SK-N-SH (cell line): ENCODE measurements around the gene CALB2. TPM values are rescaled to one million over a fixed set of nuclear protein-coding genes. Genes with fewer than 3 reads are reported as not detected.

Experiments used
- CTCF ChIA-PET: fragments of 300-600, 350-600 bp; formaldehyde crosslinking; extraction: SDS; loops from one replicate; lab custom pipeline; 2021; lab: Yijun Ruan, JAX
- POLR2A ChIA-PET: fragments of 350-600 bp; sonication (Branson Sonifier 250); formaldehyde crosslinking; extraction: SDS; loops from one replicate; lab custom pipeline; 2020; ENCODE audit warnings: antibody characterized with exemption, inconsistent platforms; lab: Yijun Ruan, JAX
- DNase-seq: peaks from one replicate; pipeline ENCODE4 v3.0.0; 2012
- H2AFZ ChIP-seq: fragments of 200-600 bp; sonication (generic); 2 replicates; pipeline ENCODE4 v1.8.1; 2016; ENCODE audit warnings: antibody characterized with exemption, mild to moderate bottlenecking, low read depth
- H3F3A ChIP-seq: fragments of 200-600 bp; sonication (generic); replicated peaks from 2 replicates; pipeline ENCODE3; 2016; ENCODE audit warnings: antibody characterized with exemption, mild to moderate bottlenecking; ENCODE audit not compliant: insufficient read depth
- H3K27ac ChIP-seq, 2 experiments: fragments of 200-500 bp in 1 of 2; fragments of 200-600 bp in 1 of 2; sonication (Bioruptor generic) in 1 of 2; sonication (generic), shearing (Covaris generic) in 1 of 2; 2 replicates each; pipeline versions ENCODE4 v1.5.1 to v1.6.1; 2014 to 2016; ENCODE audit warnings: low read depth in 2 of 2, inconsistent platforms in 1 of 2, low read length in 1 of 2, mild to moderate bottlenecking in 1 of 2, mixed read lengths in 1 of 2
- H3K27me3 ChIP-seq: fragments of 200-600 bp; sonication (generic), shearing (Covaris generic); 2 replicates; pipeline ENCODE4 v1.6.1; 2016; ENCODE audit warnings: mixed run types; ENCODE audit not compliant: insufficient read depth
- H3K36me3 ChIP-seq, 2 experiments: fragments of 200-500 bp in 1 of 2; fragments of 200-600 bp in 1 of 2; sonication (Bioruptor generic) in 1 of 2; sonication (generic) in 1 of 2; replicated peaks in 1 of 2; 2 replicates each; pipeline versions ENCODE3 to v1.5.1; 2014 to 2016; ENCODE audit warnings: low read length in 1 of 2, mild to moderate bottlenecking in 1 of 2; ENCODE audit not compliant: insufficient read depth in 2 of 2, control insufficient read depth in 1 of 2
- H3K4me1 ChIP-seq, 2 experiments: fragments of 200-500 bp in 1 of 2; fragments of 200-600 bp in 1 of 2; sonication (Bioruptor generic) in 1 of 2; sonication (generic), shearing (Covaris generic) in 1 of 2; 2 replicates each; pipeline versions ENCODE4 v1.5.1 to v1.6.1; 2014 to 2016; ENCODE audit warnings: low read depth in 1 of 2, low read length in 1 of 2, mixed run types in 1 of 2; ENCODE audit not compliant: insufficient read depth in 2 of 2, control insufficient read depth in 1 of 2
- H3K4me2 ChIP-seq: fragments of 200-600 bp; sonication (generic), shearing (Covaris generic); 2 replicates; pipeline ENCODE4 v1.6.1; 2017; ENCODE audit warnings: mixed run types
- H3K4me3 ChIP-seq, 2 experiments: fragments of 200-500 bp in 1 of 2; fragments of 200-600 bp in 1 of 2; sonication (Bioruptor generic) in 1 of 2; sonication (generic), shearing (Covaris generic) in 1 of 2; 2 replicates each; pipeline versions ENCODE4 v1.5.1 to v1.8.1; 2014 to 2016; ENCODE audit warnings: low read depth in 2 of 2, inconsistent platforms in 1 of 2, low read length in 1 of 2, mild to moderate bottlenecking in 1 of 2, mixed read lengths in 1 of 2, moderate library complexity in 1 of 2
- H3K79me2 ChIP-seq: fragments of 200-600 bp; sonication (generic); 2 replicates; pipeline ENCODE4 v1.8.1; 2017; ENCODE audit warnings: mild to moderate bottlenecking; ENCODE audit not compliant: insufficient read depth
- H3K9ac ChIP-seq: fragments of 200-600 bp; sonication (generic); 2 replicates; pipeline ENCODE4 v1.6.1; 2017; ENCODE audit warnings: mixed run types
- H3K9me2 ChIP-seq: fragments of 200-600 bp; sonication (generic); 2 replicates; pipeline ENCODE4 v1.6.1; 2017; ENCODE audit warnings: mixed run types
- H3K9me3 ChIP-seq: fragments of 200-600 bp; sonication (generic); 2 replicates; pipeline ENCODE4 v1.6.1; 2017; ENCODE audit warnings: mixed run types, mild to moderate bottlenecking, moderate library complexity
- H4K20me1 ChIP-seq: fragments of 200-600 bp; sonication (generic); 2 replicates; pipeline ENCODE4 v1.6.1; 2017; ENCODE audit warnings: mild to moderate bottlenecking, mixed run types; ENCODE audit not compliant: insufficient read depth
- CTCF ChIP-seq: fragments of 200-600 bp; sonication (generic); IDR thresholded peaks from 2 replicates; pipeline ENCODE4 v1.6.1; 2017; ENCODE audit warnings: antibody characterized with exemption, mild to moderate bottlenecking, moderate library complexity
- FOXM1 ChIP-seq: IDR thresholded peaks from 2 replicates; pipeline ENCODE4 v1.4.0; 2012; ENCODE audit warnings: low read depth, mild to moderate bottlenecking
- MAX ChIP-seq: IDR thresholded peaks from 2 replicates; pipeline ENCODE4 v1.4.0; 2012; ENCODE audit warnings: low read depth
- MEF2A ChIP-seq: IDR thresholded peaks from 2 replicates; pipeline ENCODE4 v1.4.0; 2012; ENCODE audit warnings: low read depth, borderline replicate concordance
- RAD21 ChIP-seq: IDR thresholded peaks from 2 replicates; pipeline ENCODE4 v1.6.1; 2012; ENCODE audit warnings: mild to moderate bottlenecking, low read length
- REST ChIP-seq: IDR thresholded peaks from 2 replicates; pipeline ENCODE4 v1.6.1; 2012; ENCODE audit warnings: mild to moderate bottlenecking, low read depth, low read length, moderate library complexity
- SMC3 ChIP-seq: IDR thresholded peaks from 2 replicates; pipeline ENCODE4 v1.6.1; 2012; ENCODE audit warnings: low read depth, low read length, improper control_type of control experiment
- TEAD4 ChIP-seq: IDR thresholded peaks from 2 replicates; pipeline ENCODE4 v1.4.0; 2012; ENCODE audit warnings: mild to moderate bottlenecking, borderline replicate concordance; ENCODE audit not compliant: insufficient read depth
- USF2 ChIP-seq: fragments of 150-350 bp; IDR thresholded peaks from 2 replicates; pipeline ENCODE4 v1.6.1; 2017; ENCODE audit warnings: antibody characterized with exemption, low read length, low read depth, borderline replicate concordance
- WGBS: methylation state at CpG from one replicate; pipeline ENCODE4 v1.1.6; 2017; ENCODE audit warnings: low lambda C conversion rate; 5-methylcytosine and 5-hydroxymethylcytosine counted together
- polyA plus RNA-seq, 3 experiments: library from polyadenylated mRNA; depleted of rRNA; stranded (reverse); fragments of >200 nt; gene quantifications; 2 replicates each; pipeline ENCODE4 v1.2.3, GENCODE V29; 2012

The CALB2 gene
- polyA plus RNA-seq, 1 of the 3 experiments (the other 2 are of a cell fraction): 0.12 TPM

GRCh38 chr16:71423865-71424264 is 65.3 kb downstream of the CALB2 start:
- peaks cover 13% of the 10 kb centered on the region; the same call in 1 of the 2 replicates for H3K27me3 ChIP-seq
- CTCF ChIA-PET: interaction anchor here (1.0 to 1.6 kb wide), 3 partner anchors 11 to 77 kb away, joined by 3 to 11 read pairs (median 4); no protein-coding TSS in a partner anchor

More at GRCh38 chr16:71423865-71424264, 65.3 kb downstream of the CALB2 start:
- H3K9ac ChIP-seq: no peak overlapping the region
- H3K27ac ChIP-seq: no peak overlapping the region
- POLR2A ChIA-PET: no interaction called here
- H3K9me3 ChIP-seq: no peaks in the 10 kb centered on the region; the same call in 1 of the 2 replicates
- H3K9me2 ChIP-seq: no peaks in the 10 kb centered on the region
- TF ChIP-seq REST: no peak
- no peak for TF ChIP-seq RAD21
- no peak for TF ChIP-seq TEAD4
- TF ChIP-seq MEF2A: no peak
- no peak for TF ChIP-seq MAX
- no peak for TF ChIP-seq USF2
- TF ChIP-seq FOXM1: no peak
- no peak for TF ChIP-seq SMC3
- no peak for TF ChIP-seq CTCF
- TF ChIP-seq, all 33 proteins: peak for 0
- no peak overlapping the region for H3K4me3 ChIP-seq
- WGBS: 33% methylated on average over 7 of the region's 7 CpGs
- no peaks in the 10 kb centered on the region for H3F3A ChIP-seq
- H3K36me3 ChIP-seq: no peaks in the 10 kb centered on the region
- H3K79me2 ChIP-seq: no peaks in the 10 kb centered on the region
- H3K4me2 ChIP-seq: no peak overlapping the region
- no peak overlapping the region for H2AFZ ChIP-seq
- H3K4me1 ChIP-seq: no peaks in the 10 kb centered on the region; a peak in 1 of 4 replicates
- no peak for DNase-seq
- no peaks in the 10 kb centered on the region for H4K20me1 ChIP-seq
